ENCODE results near the gene LAMTOR5. TPM values are rescaled to one million over a fixed set of nuclear protein-coding genes. Genes with fewer than 3 reads are reported as not detected.

The LAMTOR5 gene
- total and polyA plus RNA-seq, 10 of the 15 experiments (the other 5 are each of a cell fraction or from before 2014, with no cell fraction given), result 64.1 to 613 (median 315) TPM

- no peak within 1 kb of the TSS for H2AFZ ChIP-seq (ENCODE audit: control insufficient read depth, low read depth, low read length)
- H3K27me3 ChIP-seq (replicated peaks in 1 of 2; ENCODE audit: control insufficient read depth in 2 of 2, insufficient read depth in 2 of 2, low read length in 1 of 2), result no peaks in the 10 kb centered on the region
- no peak for DNase-seq (ENCODE audit: low read depth, low spot score)
- peaks cover 0 to 4% of the 10 kb centered on the region in 2 experiments; a peak in 1 of 4 replicates for H3K36me3 ChIP-seq (ENCODE audit: control insufficient read depth in 2 of 2, insufficient read depth in 2 of 2, low read length in 1 of 2)
- in situ Hi-C loops (cut with MboI), result no loop called here
- BruUV-seq (replicated peaks), result no TSS peak
- H3K9ac ChIP-seq (ENCODE audit: control insufficient read depth, insufficient read depth, low read length), result no peak within 1 kb of the TSS
- ChIA-PET POLR2A (interaction anchor here (1.8 kb wide), 1 partner anchor 15 kb away, joined by 5 read pairs; no protein-coding TSS in a partner anchor), RAD21 (ENCODE audit: unreplicated experiment) (interaction anchor here (1.0 kb wide), 1 partner anchor 49 kb away, joined by 3 read pairs; no protein-coding TSS in a partner anchor), CTCF (interaction anchor here (1.1 kb wide), 1 partner anchor 69 kb away, joined by 4 read pairs; no protein-coding TSS in a partner anchor), SMC1A (ENCODE audit: uncharacterized antibody, unreplicated experiment) (no interaction called here)
- ATAC-seq, result no peak
- H3K4me1 ChIP-seq (ENCODE audit: control insufficient read depth, insufficient read depth, low read length), result peaks cover 6% of the 10 kb centered on the region
- no peaks in the 10 kb centered on the region for H3K9me3 ChIP-seq (replicated peaks; ENCODE audit: control insufficient read depth, insufficient read depth, low read length)
- no peak within 1 kb of the TSS for H3K27ac ChIP-seq (ENCODE audit: control insufficient read depth, insufficient read depth)
- no peaks in the 10 kb centered on the region for H3K79me2 ChIP-seq (ENCODE audit: control insufficient read depth, insufficient read depth, low read length)
- intact Hi-C loops (cut with micrococcal nuclease; ENCODE audit: unreplicated experiment), result no loop called here
- WGBS (ENCODE audit: insufficient coverage, insufficient replicate concordance, low lambda C conversion rate, missing lambda C conversion rate), result 89% methylated on average over 8 of the region's 8 CpGs
- no peak within 1 kb of the TSS for H3K4me3 ChIP-seq
- no peaks in the 10 kb centered on the region for H4K20me1 ChIP-seq (ENCODE audit: control insufficient read depth, insufficient read depth)
- H3K4me2 ChIP-seq (ENCODE audit: control insufficient read depth, insufficient read depth), result no peak within 1 kb of the TSS
- FAIRE-seq, result no peak
- no peak for TF ChIP-seq HDGF (IDR thresholded peaks at IDR 0.05)
- no peak for TF ChIP-seq ZNF384 (IDR thresholded peaks at IDR 0.05; ENCODE audit: borderline replicate concordance, low read depth, low read length)
- TF ChIP-seq PAX8 (IDR thresholded peaks at IDR 0.05), result no peak
- TF ChIP-seq CBFB (IDR thresholded peaks at IDR 0.05; ENCODE audit: low read depth), result no peak
- TF ChIP-seq NKRF (conservative IDR thresholded peaks at IDR 0.05), result no peak
- no peak for TF ChIP-seq GABPA (IDR thresholded peaks at IDR 0.05; ENCODE audit: low read depth)
- no peak for TF ChIP-seq YY1 (IDR thresholded peaks at IDR 0.05; ENCODE audit: low read depth, low read length)
- no peak for TF ChIP-seq CBX5 (IDR thresholded peaks at IDR 0.05; ENCODE audit: low read depth)
- TF ChIP-seq SKIL (IDR thresholded peaks at IDR 0.05; ENCODE audit: low read depth, poor library complexity, severe bottlenecking), result no peak
These were observed 16.7 kb downstream of the LAMTOR5 start, which contains the start of gene SLC16A4 for GRCh38 chr1:110390692-110391245. Gene SLC16A4 (minus strand): TSS chr1:110391026. CDS start chr1:110389323, 1,703 bp downstream.
